Ishikawa (cell line): Measurements from ENCODE around the gene MBTPS1.

Experiments used
- CEBPB ChIP-seq: IDR thresholded peaks from 2 replicates; pipeline ENCODE4 v1.6.1; 2012
- CREB1 ChIP-seq: IDR thresholded peaks from 2 replicates; pipeline ENCODE4 v1.6.1; 2012; ENCODE audit warnings: low read depth
- EGR1 ChIP-seq: IDR thresholded peaks from 2 replicates; pipeline ENCODE4 v1.6.1; 2012
- EP300 ChIP-seq: IDR thresholded peaks from 2 replicates; pipeline ENCODE4 v1.6.1; 2012; ENCODE audit warnings: borderline replicate concordance
- FOXM1 ChIP-seq: IDR thresholded peaks from 2 replicates; pipeline ENCODE4 v1.6.1; 2012; ENCODE audit warnings: low read depth, borderline replicate concordance
- MAX ChIP-seq: IDR thresholded peaks from 2 replicates; pipeline ENCODE4 v1.6.1; 2012
- NFIC ChIP-seq: IDR thresholded peaks from 2 replicates; pipeline ENCODE4 v1.6.1; 2012
- RAD21 ChIP-seq: IDR thresholded peaks from 2 replicates; pipeline ENCODE4 v1.6.1; 2012; ENCODE audit warnings: low read depth
- REST ChIP-seq: IDR thresholded peaks from 2 replicates; pipeline ENCODE4 v1.6.1; 2012; ENCODE audit warnings: low read depth, mild to moderate bottlenecking
- TAF1 ChIP-seq: IDR thresholded peaks from 2 replicates; pipeline ENCODE4 v1.6.1; 2012; ENCODE audit warnings: low read depth, mild to moderate bottlenecking
- TCF12 ChIP-seq: IDR thresholded peaks from 2 replicates; pipeline ENCODE4 v1.6.1; 2012; ENCODE audit warnings: low read depth
- TEAD4 ChIP-seq: IDR thresholded peaks from 2 replicates; pipeline ENCODE4 v1.6.1; 2012
- USF1 ChIP-seq: IDR thresholded peaks from 2 replicates; pipeline ENCODE4 v1.6.1; 2012

The MBTPS1 gene

GRCh38 chr16:84014570-84015327 lies 102.0 kb downstream of the MBTPS1 start:
- TF ChIP-seq CEBPB, result no peak
- TF ChIP-seq EGR1, result no peak
- TF ChIP-seq TEAD4, result no peak
- TF ChIP-seq FOXM1, result no peak
- TF ChIP-seq EP300, result no peak

- TF ChIP-seq NFIC (no peak), MAX (peak; percentile 62), USF1 (peak; percentile 88)
These were observed 102.8 kb downstream of the MBTPS1 start for GRCh38 chr16:84013787-84014569.

- TF ChIP-seq REST, result no peak
- no peak for TF ChIP-seq CEBPB
- TF ChIP-seq CREB1, result no peak
- no peak for TF ChIP-seq NFIC
- no peak for TF ChIP-seq EGR1
These were observed 107.5 kb downstream of the MBTPS1 start for GRCh38 chr16:84009282-84009681.

GRCh38 chr16:84007965-84008364 lies 108.8 kb downstream of the MBTPS1 start:
- TF ChIP-seq REST (no peak), USF1 (peak; percentile 64), TCF12 (no peak), TAF1 (no peak)

- no peak for TF ChIP-seq TAF1
- no peak for TF ChIP-seq CREB1
- no peak for TF ChIP-seq NFIC
- TF ChIP-seq RAD21, result no peak
- no peak for TF ChIP-seq TEAD4
- TF ChIP-seq REST, result no peak
- no peak for TF ChIP-seq MAX
- no peak for TF ChIP-seq TCF12
- TF ChIP-seq FOXM1, result no peak
- no peak for TF ChIP-seq EP300
These were observed 109.2 kb downstream of the MBTPS1 start for GRCh38 chr16:84007520-84007919.
